Pancreas (tissue), 10 donors: Measurements from ENCODE around the gene HADHA. TPM values are rescaled to one million over a fixed set of nuclear protein-coding genes. Genes with fewer than 3 reads are reported as not detected.

Experiments used
- ATAC-seq, 4 donors: fragments of 200-7000 bp; cut with Tn5 transposase; one replicate each; pipeline versions ENCODE4 v1.8.0 to v1.9.1; 2020; ENCODE audit warnings: mild to moderate bottlenecking in 4 of 4, moderate library complexity in 4 of 4
- DNase-seq, 6 donors: peaks; one replicate each; pipeline ENCODE4 v3.0.0-alpha.2; 2020
- FAIRE-seq: peaks from 2 replicates; lab custom pipeline; 2012; peaks lifted over from hg19 to GRCh38; lab: Jason Lieb, UNC
- H3K27ac ChIP-seq, 4 donors: fragments of 200-600 bp; sonication (generic); 1 replicate in 3 of 4; 2 replicates in 1 of 4; pipeline versions ENCODE4 v1.5.0 to v1.8.0; 2020
- H3K27me3 ChIP-seq, 4 donors: fragments of 200-600 bp; one replicate each; pipeline ENCODE4 v1.8.0; 2021
- H3K36me3 ChIP-seq, 3 donors: fragments of 200-600 bp; sonication (generic) in 1 of 3; one replicate each; pipeline versions ENCODE4 v1.5.0 to v1.8.0; 2020 to 2021
- H3K4me1 ChIP-seq, 3 donors: fragments of 200-600 bp; one replicate each; pipeline ENCODE4 v1.8.0; 2021
- H3K4me3 ChIP-seq, 4 donors: fragments of 200-600 bp; sonication (generic) in 2 of 4; one replicate each; pipeline versions ENCODE4 v1.5.0 to v1.8.0; 2020 to 2021
- H3K9me3 ChIP-seq, 4 donors: fragments of 200-600 bp; one replicate each; pipeline ENCODE4 v1.8.0; 2021
- WGBS, 2 donors: extraction: QIAGEN DNeasy Blood & Tissue Kit; methylation state at CpG; one replicate each; pipeline ENCODE4 v1.1.7; 2013; 5-methylcytosine and 5-hydroxymethylcytosine counted together
- intact Hi-C, 3 donors: fragments of 100-400 bp; cut with DNase I; formaldehyde crosslinking; loops; one replicate each; pipeline versions ENCODE4 v1.11.1 to v1.14.2; 2022
- polyA plus RNA-seq, 2 donors: library from polyadenylated mRNA; stranded (reverse); fragments of 200-250 nt; gene quantifications; one replicate each; pipeline ENCODE4 v1.2.3, GENCODE V29; 2013
- total RNA-seq, 6 donors: library from RNA; stranded (reverse); fragmentation: NEBNext Ultra II Directional in 4 of 6; extraction: Animal tissue kit (Norgen Biotek cat#: 25700) in 4 of 6; gene quantifications; one replicate each; pipeline versions ENCODE4 v1.2.1 to v1.2.4, GENCODE V29; 2021 to 2023
- TF ChIP-seq, protein P1 (sequence below), 4 donors: fragments of 200-600 bp; sonication (generic) in 3 of 4; IDR thresholded peaks; one replicate each; pipeline versions ENCODE4 v1.5.0 to v1.8.0; 2021; ENCODE audit warnings: antibody characterized with exemption in 4 of 4
- donor health status: healthy with polysubstance abuse.
- donor health status: DM: no; HTN: no; CAD: no; lungs with moderate emphysema.
- donor health status: DM: no; HTN: no; CAD: no.
- donor health status: control.
- donor health status: control.
- donor health status: Bipolar disorder and iron deficiency.
- donor health status: DM: yes; HTN: yes; CAD: no.
- donor health status: DM: no; HTN: no; CAD: no.
- donor health status: DM: no; HTN: no; CAD: no.
- donor health status: DM: yes; HTN: yes; CAD: no.

Gene HADHA
- total and polyA plus RNA-seq, 8 donors, result 32.1 to 89.6 (median 67.6) TPM

GRCh38 chr2:26216587-26216986 lies 27.8 kb downstream of the HADHA start:
- no peak for FAIRE-seq
- DNase-seq, result no peak
- peaks cover 7 to 54% (median 9%) of the 10 kb centered on the region in 3 donors for H3K36me3 ChIP-seq
- no peaks in the 10 kb centered on the region for H3K9me3 ChIP-seq
- intact Hi-C loops, result no loop called here
- H3K27ac ChIP-seq, result no peak overlapping the region
- no peak overlapping the region for H3K4me3 ChIP-seq
- TF ChIP-seq, protein P1, sequence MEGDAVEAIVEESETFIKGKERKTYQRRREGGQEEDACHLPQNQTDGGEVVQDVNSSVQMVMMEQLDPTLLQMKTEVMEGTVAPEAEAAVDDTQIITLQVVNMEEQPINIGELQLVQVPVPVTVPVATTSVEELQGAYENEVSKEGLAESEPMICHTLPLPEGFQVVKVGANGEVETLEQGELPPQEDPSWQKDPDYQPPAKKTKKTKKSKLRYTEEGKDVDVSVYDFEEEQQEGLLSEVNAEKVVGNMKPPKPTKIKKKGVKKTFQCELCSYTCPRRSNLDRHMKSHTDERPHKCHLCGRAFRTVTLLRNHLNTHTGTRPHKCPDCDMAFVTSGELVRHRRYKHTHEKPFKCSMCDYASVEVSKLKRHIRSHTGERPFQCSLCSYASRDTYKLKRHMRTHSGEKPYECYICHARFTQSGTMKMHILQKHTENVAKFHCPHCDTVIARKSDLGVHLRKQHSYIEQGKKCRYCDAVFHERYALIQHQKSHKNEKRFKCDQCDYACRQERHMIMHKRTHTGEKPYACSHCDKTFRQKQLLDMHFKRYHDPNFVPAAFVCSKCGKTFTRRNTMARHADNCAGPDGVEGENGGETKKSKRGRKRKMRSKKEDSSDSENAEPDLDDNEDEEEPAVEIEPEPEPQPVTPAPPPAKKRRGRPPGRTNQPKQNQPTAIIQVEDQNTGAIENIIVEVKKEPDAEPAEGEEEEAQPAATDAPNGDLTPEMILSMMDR (IDR thresholded peaks at IDR 0.05), result no peak
- no peaks in the 10 kb centered on the region for H3K27me3 ChIP-seq
- H3K4me1 ChIP-seq, result no peaks in the 10 kb centered on the region
- 93% methylated on average over 4 of the region's 4 CpGs for WGBS, 2 donors
- no peak for ATAC-seq

DNA sequence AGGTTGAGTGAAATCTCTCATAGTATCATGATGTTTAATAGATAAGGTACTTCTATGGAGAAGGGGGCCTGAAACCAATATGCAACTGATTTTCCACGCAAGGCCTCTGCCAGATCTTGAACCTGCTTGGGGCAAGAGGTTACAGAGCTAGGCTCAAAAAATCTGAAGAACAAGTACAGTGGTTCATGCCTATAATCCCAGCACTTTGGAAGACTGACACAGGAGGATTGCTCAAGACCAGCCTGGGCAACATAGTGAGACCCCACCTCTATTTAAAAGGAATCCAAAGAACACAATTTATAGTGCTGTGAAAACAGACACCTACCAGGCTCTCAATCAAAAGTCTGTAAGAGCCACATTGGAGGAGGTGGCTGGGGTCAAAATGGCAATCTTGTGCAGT lies 28.6 kb downstream of the HADHA start:
- 95 to 96% methylated on average over 1 of the region's 1 CpG for WGBS, 2 donors

DNA sequence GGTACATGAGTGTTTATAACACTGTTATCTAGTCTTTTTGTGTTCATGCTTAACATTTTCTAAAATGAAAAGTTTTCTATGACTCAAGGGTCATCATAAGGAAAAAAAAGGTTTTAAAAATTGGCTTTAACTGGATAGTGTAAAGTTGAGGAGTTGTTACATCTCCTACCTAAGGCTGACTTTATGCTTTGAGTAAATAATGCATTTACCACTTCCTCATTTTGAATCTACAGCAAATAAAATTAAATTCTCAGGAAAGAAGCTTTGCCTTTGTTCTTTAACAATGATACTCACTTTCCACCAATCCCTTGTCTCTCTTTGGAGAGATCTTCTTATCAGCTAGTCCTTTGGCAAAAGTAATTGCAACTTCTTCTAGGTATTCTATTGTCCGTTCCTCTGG lies 29.7 kb downstream of the HADHA start:
- Histone ChIP-seq H3K27ac (no peak overlapping the region), H3K9me3 (no peaks in the 10 kb centered on the region), H3K4me3 (no peak overlapping the region), H3K36me3 (peaks cover 7 to 71% (median 9%) of the 10 kb centered on the region in 3 donors), H3K4me1 (no peaks in the 10 kb centered on the region), H3K27me3 (no peaks in the 10 kb centered on the region)
- FAIRE-seq, result no peak
- TF ChIP-seq, protein P1 (IDR thresholded peaks at IDR 0.05), result no peak
- ATAC-seq, result no peak
- 93 to 94% methylated on average over 1 of the region's 1 CpG for WGBS, 2 donors
- no peak for DNase-seq
- intact Hi-C loops, result no loop called here

More for the DNA sequence above, 28.6 kb downstream of the HADHA start:
- intact Hi-C loops, result no loop called here
- Histone ChIP-seq H3K9me3 (no peaks in the 10 kb centered on the region), H3K4me3 (no peak overlapping the region), H3K4me1 (no peaks in the 10 kb centered on the region), H3K27me3 (no peaks in the 10 kb centered on the region), H3K36me3 (peaks cover 7 to 62% (median 9%) of the 10 kb centered on the region in 3 donors), H3K27ac (no peak overlapping the region)
- no peak for DNase-seq
- TF ChIP-seq, protein P1 (IDR thresholded peaks at IDR 0.05), result no peak
- ATAC-seq, result no peak
- FAIRE-seq, result no peak

DNA sequence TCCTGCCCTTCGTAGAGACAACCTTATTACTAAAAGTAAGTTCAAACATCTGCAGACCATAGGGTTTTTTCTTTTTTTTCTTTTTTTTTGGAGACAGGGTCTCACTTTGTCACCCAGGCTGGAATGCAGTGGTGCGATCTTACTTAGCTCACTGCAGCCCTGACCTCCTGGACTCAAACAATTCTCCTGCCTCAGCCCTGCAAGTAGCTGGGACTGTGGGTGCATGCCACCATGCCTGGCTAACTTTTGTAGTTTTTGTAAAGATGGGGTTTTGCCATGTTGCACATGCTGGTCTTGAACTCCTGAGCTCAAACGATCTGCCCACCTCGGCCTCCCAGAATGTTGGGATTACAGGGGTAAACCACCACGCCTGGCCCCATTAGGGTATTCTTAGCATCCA lies 32.4 kb downstream of the HADHA start:
- Histone ChIP-seq H3K9me3 (no peaks in the 10 kb centered on the region), H3K4me1 (no peaks in the 10 kb centered on the region), H3K27me3 (no peaks in the 10 kb centered on the region), H3K27ac (no peak overlapping the region), H3K4me3 (no peak overlapping the region), H3K36me3 (peaks cover 4 to 70% (median 17%) of the 10 kb centered on the region in 3 donors)
- TF ChIP-seq, protein P1 (IDR thresholded peaks at IDR 0.05), result no peak
- WGBS, 2 donors, result 93 to 95% methylated on average over 5 of the region's 5 CpGs
- DNase-seq (no peak), ATAC-seq (no peak), FAIRE-seq (no peak)
- intact Hi-C loops, result no loop called here

DNA sequence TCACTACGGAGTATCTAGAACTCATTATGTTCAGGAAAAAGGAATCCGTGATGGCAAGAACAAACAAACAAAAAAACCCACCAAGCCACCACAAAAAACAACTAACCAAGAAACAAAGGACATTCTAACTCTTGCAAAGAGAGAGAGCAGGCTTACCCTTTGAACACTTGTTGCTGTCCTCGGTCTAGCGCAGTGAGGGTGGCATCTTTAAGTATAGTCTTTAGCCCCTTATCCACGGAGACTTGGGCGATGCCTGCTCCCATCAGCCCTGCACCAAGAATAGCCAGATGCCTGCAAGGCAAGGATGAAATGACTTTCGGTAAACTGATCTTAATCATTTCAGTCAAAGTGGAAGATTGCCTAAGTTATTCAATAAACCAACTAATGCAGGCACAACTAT lies 40.5 kb downstream of the HADHA start:
- intact Hi-C loops, result no loop called here

More for the DNA sequence above, 40.5 kb downstream of the HADHA start:
- H3K27ac ChIP-seq, result no peak overlapping the region
- H3K4me3 ChIP-seq, result no peak overlapping the region
- FAIRE-seq (no peak), ATAC-seq (no peak), DNase-seq (no peak)
- peaks cover 0 to 51% (median 14%) of the 10 kb centered on the region in 3 donors for H3K36me3 ChIP-seq
- H3K27me3 ChIP-seq, result no peaks in the 10 kb centered on the region
- 94 to 95% methylated on average over 7 of the region's 7 CpGs for WGBS, 2 donors
- TF ChIP-seq, protein P1 (IDR thresholded peaks at IDR 0.05), result no peak
- no peaks in the 10 kb centered on the region for H3K9me3 ChIP-seq
- no peaks in the 10 kb centered on the region for H3K4me1 ChIP-seq
